T-helper 1 cell (primary cell): Measurements from ENCODE around the gene PLP2.

Source experiments
- DNase-seq, 5 donors: peaks; one replicate each; pipeline ENCODE4 v3.0.0-alpha.2; 2012 to 2020

Gene PLP2

DNA sequence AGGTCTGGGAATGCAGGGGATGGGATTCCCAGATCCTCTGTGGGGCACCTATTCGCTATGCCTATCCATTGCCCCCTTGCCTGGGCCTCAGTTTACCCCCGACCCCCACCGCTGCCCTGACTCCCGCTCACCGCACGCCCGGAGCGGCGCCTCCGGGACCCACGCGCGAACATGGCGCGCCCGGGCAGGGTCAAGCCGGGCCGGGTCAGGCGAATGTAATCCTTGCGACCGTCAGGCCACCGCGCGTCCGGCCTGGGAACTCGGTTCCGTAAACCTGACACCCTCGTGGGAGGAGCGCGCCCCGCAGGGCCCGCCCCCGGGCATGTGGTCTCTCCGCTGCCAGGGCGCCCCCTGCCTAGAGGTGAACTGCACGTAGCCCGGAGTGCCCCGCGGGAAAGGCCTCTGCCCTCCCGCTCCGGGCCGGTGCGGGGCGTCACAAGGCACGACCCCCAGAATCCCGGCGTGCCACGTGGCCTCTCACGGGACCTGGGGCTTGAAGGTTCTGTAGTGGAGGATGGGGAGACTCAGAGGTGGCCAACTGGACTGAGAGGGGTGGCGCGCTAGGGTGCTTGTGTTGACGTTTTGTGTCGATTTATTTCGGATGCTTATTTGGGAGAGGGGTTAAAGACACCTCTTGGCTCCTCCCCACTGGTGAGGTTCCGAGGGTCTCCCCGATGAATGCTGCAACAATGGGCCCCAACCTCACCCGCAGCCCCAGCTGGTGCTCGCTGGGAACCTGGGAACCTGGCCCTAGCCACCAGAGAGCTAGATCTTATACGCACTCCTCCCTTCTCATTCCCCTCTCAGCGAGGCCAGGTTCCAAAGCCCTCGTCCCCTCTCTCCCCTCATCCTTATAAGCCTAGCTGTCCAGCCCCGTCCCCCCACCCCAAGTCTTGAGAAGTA lies 14.7 kb downstream of the PLP2 start, which contains the start of gene PRICKLE3:
TSS of gene PRICKLE3 (minus strand) at position 249 of the 903 bp plus-strand sequence. CDS start at position 173, 76 bp downstream.
- peak; percentile 52 to 74 (median 67) for DNase-seq

- DNase-seq = no peak
These were observed 15.3 kb downstream of the PLP2 start for GRCh38 chrX:49187028-49187394.

- DNase-seq = no peak
These were observed 15.8 kb downstream of the PLP2 start for GRCh38 chrX:49187526-49187925.

GRCh38 chrX:49188468-49189076 lies 16.9 kb downstream of the PLP2 start:
- no peak for DNase-seq

GRCh38 chrX:49189606-49190005 lies 17.9 kb downstream of the PLP2 start:
- DNase-seq = no peak

DNA sequence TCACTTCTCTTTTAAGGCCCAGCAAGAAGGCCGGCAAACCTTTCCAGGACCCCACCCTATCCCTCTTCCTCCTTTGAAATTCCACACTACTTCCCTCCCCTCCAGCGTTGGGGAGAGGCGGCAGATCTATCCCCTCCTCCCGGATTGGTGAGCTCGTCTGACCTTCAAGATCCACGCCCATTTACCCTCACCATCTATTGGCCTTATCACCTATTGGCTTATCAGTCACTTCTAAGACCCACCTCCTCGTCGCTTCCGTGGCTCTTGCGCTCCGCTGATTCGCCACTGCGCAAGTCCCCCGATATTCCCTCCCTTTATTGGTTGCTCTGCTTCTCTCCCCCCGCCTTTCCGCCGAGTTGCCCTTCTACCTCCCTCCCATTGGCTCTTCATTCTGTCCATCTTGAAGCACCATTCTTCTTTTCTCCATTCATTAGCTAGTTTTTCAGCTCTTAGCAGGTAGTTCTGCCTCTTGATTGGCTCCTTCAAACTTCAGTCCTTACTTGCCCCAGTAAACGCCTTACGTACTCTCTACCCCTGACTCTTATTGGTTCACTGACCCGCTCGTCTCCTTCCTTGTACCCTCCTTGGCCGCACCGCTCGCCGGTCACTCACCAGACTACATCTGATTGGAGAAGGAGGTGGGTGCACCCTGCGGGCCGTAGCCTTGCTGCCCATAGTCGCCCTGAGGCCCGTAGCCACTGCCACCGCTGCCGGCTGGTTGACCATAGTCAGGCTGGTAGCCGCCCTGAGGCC lies 19.3 kb downstream of the PLP2 start:
- DNase-seq = peak; percentile 74 to 98 (median 78)

- no peak for DNase-seq
These were observed 19.9 kb downstream of the PLP2 start for GRCh38 chrX:49191574-49192011.

- DNase-seq = peak in 1 of 5 donors; percentile 36
These were observed 21.1 kb downstream of the PLP2 start for GRCh38 chrX:49192722-49193328.

- DNase-seq = no peak
These were observed 21.9 kb downstream of the PLP2 start for GRCh38 chrX:49193542-49193964.

GRCh38 chrX:49197543-49198087 lies 25.9 kb downstream of the PLP2 start:
- DNase-seq = no peak

DNA sequence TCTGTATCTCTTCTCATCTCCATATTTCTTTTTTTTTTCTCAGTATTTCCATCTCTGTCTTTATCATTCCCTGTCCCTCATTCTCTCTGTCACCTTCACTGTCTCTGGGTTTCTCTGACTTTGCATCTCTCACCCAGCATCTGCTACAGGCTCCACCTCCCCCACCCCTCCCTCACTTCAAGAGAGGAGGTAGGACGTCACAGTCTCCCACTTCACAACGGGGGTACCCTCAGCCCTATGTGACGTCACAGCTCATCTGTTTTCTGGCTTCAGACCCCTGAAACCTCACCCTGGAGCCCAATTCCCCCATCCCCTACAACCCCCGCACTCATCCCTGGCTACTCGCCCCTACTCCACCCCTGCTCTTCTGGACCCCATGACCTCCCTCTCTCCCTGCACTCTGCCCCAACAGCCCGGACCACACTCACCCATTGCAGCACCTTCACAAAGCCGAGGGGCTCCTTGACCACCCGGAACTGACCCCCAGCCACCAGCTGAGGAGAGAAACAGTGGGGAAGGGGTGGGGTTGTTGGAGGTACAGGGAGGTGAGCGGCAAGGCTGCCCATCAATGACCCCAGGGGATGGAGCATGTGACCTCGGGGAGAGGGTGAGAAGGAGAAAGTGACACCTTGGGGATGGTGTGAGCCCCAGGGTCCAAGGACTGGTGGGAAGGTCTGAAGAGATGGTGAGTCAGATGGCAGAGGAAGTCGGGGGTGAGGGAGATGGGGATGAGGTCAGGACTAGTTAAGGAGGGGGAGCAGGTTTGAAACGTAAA lies 27.0 kb downstream of the PLP2 start:
- DNase-seq = no peak

DNA sequence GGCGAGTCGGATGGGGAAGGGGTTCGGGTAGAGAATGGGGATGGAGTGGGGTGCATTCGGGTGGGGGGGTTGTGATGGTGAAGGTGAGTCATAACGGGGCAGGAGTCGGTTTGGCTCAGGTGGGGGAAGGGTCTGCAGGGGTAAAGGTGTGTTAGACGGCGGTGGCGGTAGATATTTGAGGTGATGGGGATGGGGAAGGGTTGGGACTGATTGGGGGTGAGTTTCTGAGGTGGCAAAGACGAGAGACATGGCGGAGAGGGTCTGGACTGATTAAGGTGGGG lies 27.6 kb downstream of the PLP2 start:
- no peak for DNase-seq

DNA sequence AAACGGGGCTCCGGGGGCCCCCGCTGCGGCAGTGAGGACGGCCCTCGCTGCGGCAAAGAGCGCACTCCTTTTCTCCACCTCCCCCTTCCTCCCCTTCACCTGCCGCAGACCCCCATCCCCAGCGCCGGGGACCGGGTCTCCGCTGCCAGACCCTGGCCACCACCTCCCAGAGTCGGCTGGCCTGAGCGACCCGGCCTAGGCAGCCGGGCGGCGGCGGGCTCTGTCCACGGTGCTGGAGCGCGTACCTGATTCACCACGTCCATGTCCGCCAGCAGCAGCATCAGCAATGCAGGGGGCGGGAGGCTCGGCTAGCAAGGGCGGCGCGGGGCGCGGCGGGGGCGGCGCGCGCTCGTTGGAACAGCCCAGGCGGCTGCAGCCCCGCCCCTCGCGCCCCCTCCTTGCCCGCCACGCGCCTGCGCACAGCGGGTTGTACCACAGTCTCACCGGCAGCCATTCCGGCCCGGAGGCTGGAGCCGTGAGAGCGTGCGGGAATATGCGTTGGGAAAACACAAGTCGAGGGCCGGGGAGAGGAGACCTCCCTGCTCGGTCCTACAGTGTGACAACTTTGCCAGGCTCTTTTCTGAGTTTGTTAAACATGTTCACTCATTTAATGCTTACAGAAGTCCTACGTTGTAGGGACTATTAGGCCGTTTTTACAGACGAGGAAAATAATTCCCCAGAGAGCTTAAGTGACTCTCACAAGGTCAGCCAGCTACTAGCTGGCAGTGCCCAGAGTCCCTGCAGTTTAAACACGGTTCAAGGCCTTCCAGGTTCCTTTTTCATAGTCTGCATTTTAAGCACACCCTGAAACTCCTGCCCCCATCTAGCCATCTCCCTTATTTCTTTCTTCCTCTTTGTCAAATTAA lies 28.4 kb downstream of the PLP2 start, which contains the start of gene SYP:
TSS of gene SYP (minus strand) at position 288 of the 866 bp plus-strand sequence. CDS start at position 281, 7 bp downstream.
- DNase-seq = peak; percentile 77 to 86 (median 82)

GRCh38 chrX:49202022-49202421 lies 30.3 kb downstream of the PLP2 start:
- DNase-seq = no peak

DNA sequence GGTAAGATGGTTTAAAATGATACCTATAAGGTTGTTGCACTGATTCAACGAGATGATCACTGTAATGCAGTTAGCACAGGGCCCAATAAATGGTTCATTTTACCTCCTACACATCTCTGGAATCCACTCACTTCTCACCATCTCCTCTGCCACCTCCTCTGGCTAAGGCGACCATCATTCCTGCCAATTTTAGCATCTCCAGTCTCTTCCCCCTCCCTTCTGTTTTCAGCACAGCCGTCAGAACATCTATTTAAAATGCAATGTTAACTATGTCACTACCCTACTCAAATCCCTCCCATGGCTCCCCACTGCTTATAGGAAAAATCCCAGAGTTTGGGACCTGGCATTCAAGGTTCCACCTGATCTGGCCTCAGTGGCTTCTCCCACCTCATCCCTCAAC lies 31.8 kb downstream of the PLP2 start:
- DNase-seq = no peak

GRCh38 chrX:49204017-49204416 lies 32.3 kb downstream of the PLP2 start:
- no peak for DNase-seq

DNA sequence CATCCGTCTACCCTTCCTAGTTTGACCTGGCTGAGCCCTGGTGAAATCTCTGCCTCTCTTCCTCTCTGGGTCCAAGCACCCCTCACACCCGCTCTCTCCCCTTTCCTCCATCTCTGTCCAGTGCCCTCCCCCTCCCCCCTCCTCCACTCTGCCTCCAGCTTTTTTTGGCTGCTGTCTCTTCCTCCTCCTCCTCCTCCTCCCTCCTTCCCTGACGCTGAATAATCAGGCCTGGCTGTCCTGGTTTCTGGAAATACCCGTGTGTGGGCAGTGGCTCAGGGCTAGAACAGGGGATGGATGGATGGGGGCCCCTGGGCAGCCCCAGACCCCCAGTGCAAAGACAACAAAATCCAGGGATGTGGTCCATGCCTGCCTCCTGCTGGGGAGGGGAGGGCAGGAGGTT lies 33.0 kb downstream of the PLP2 start:
- DNase-seq = no peak

- no peak for DNase-seq
These were observed 33.7 kb downstream of the PLP2 start for GRCh38 chrX:49205443-49205842.

GRCh38 chrX:49206543-49206942 lies 34.8 kb downstream of the PLP2 start:
- no peak for DNase-seq

DNA sequence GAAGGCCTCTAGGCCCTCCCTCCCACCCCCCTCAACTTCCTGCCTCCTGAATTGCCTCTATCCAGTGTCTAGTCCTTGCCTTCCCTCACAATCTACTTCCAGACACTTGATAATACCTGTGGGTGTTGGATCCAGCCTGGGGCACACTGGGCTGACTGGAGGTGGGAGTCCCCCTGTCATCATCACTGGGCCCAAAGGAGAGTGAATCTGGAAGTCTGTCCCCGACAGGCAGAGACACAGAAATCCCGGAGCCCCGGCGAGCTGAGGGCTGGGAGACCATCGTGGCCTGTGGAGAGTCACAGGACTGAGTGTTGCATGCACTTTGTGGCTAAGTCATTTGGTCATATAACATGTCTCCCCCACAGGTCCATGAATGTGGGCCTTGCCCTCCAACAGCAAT lies 36.7 kb downstream of the PLP2 start:
- DNase-seq = no peak
